ENCODE results near the gene SGCA. TPM values are rescaled to one million over a fixed set of nuclear protein-coding genes. Genes with fewer than 3 reads are reported as not detected.
A peak's percentile ranks its signal among the peaks of the same experiment; 100 is the strongest.

Gene SGCA
- total and polyA plus RNA-seq, 12 donors = 0.28 to 5.5 (median 1.6) TPM; not detected in 4

GRCh38 chr17:50219342-50219741, 53.5 kb downstream of the SGCA start:
- DNase-seq = no peak
- Histone ChIP-seq H3K4me1 (replicated peaks in 1 of 2) (peaks cover 0 to 8% of the 10 kb centered on the region in 2 donors), H3K27me3 (peaks cover 6% of the 10 kb centered on the region), H3K27ac (peak overlapping the region in 2 of 5 donors; percentile 22 to 75), H3K4me3 (no peak overlapping the region), H3K36me3 (replicated peaks in 1 of 2) (no peaks in the 10 kb centered on the region), H3K9me3 (replicated peaks in 1 of 3) (no peaks in the 10 kb centered on the region)
- TF ChIP-seq POLR2A (IDR thresholded peaks at IDR 0.05) = no peak
- no peak for TF ChIP-seq CTCF (IDR thresholded peaks at IDR 0.05)
- intact Hi-C loops (cut with DNase I) = no loop called here
- 63 to 75% (median 68%) methylated on average over 5 of the region's 5 CpGs for WGBS, 4 donors

- DNase-seq = peak in 5 of 7 donors; percentile 30 to 73 (median 40)
- TF ChIP-seq POLR2A (IDR thresholded peaks at IDR 0.05) (no peak), CTCF (IDR thresholded peaks at IDR 0.05) (no peak)
- WGBS, 4 donors = 56 to 73% (median 68%) methylated on average over 3 to 4 of the region's 4 CpGs
- H3K27ac ChIP-seq = peak overlapping the region in 1 of 5 donors; percentile 75
- peaks cover 6% of the 10 kb centered on the region for H3K27me3 ChIP-seq
- peaks cover 0 to 8% of the 10 kb centered on the region in 2 donors for H3K4me1 ChIP-seq (replicated peaks in 1 of 2)
- H3K36me3 ChIP-seq (replicated peaks in 1 of 2) = no peaks in the 10 kb centered on the region
- intact Hi-C loops (cut with DNase I) = no loop called here
- no peak overlapping the region for H3K4me3 ChIP-seq
- no peaks in the 10 kb centered on the region for H3K9me3 ChIP-seq (replicated peaks in 1 of 3)
These were observed 54.2 kb downstream of the SGCA start for GRCh38 chr17:50219939-50220465.

- WGBS, 4 donors = 71 to 80% (median 78%) methylated on average over 15 of the region's 15 CpGs
These were observed 55.0 kb downstream of the SGCA start for GRCh38 chr17:50220811-50221210.

GRCh38 chr17:50221266-50221863, 55.6 kb downstream of the SGCA start:
- peaks cover 6% of the 10 kb centered on the region for H3K27me3 ChIP-seq
- DNase-seq = no peak
- no peaks in the 10 kb centered on the region for H3K9me3 ChIP-seq (replicated peaks in 1 of 3)
- peaks cover 0 to 8% of the 10 kb centered on the region in 2 donors for H3K4me1 ChIP-seq (replicated peaks in 1 of 2)
- TF ChIP-seq CTCF (IDR thresholded peaks at IDR 0.05) (no peak), POLR2A (IDR thresholded peaks at IDR 0.05) (no peak)
- intact Hi-C loops (cut with DNase I) = no loop called here
- H3K36me3 ChIP-seq (replicated peaks in 1 of 2) = no peaks in the 10 kb centered on the region
- 73 to 86% (median 76%) methylated on average over 9 of the region's 9 CpGs for WGBS, 4 donors
- peak overlapping the region in 2 of 5 donors; percentile 12 to 62 for H3K27ac ChIP-seq
- no peak overlapping the region for H3K4me3 ChIP-seq

More at GRCh38 chr17:50220811-50221210, 55.0 kb downstream of the SGCA start:
- Histone ChIP-seq H3K4me1 (replicated peaks in 1 of 2) (peaks cover 0 to 8% of the 10 kb centered on the region in 2 donors), H3K9me3 (replicated peaks in 1 of 3) (no peaks in the 10 kb centered on the region), H3K36me3 (replicated peaks in 1 of 2) (no peaks in the 10 kb centered on the region), H3K27me3 (peaks cover 6% of the 10 kb centered on the region), H3K27ac (peak overlapping the region in 1 of 5 donors; percentile 62), H3K4me3 (no peak overlapping the region)
- no peak for DNase-seq
- intact Hi-C loops (cut with DNase I) = no loop called here
- TF ChIP-seq POLR2A (IDR thresholded peaks at IDR 0.05) (no peak), CTCF (IDR thresholded peaks at IDR 0.05) (no peak)
